ENCODE results near the gene PRKN.

GRCh38 chr6:161542346-161542980 lies 1185.1 kb downstream of the PRKN start:
- TF ChIP-seq CTCF (IDR thresholded peaks at IDR 0.05; ENCODE audit: poor library complexity), result no peak
- TF ChIP-seq EZH2phosphoT487 (IDR thresholded peaks at IDR 0.05; ENCODE audit: low read depth, severe bottlenecking, unreplicated experiment), result no peak
- TF ChIP-seq EZH2 (IDR thresholded peaks at IDR 0.05; ENCODE audit: borderline replicate concordance), result no peak
